Measurements from ENCODE around the gene STX16. TPM values are rescaled to one million over a fixed set of nuclear protein-coding genes. Genes with fewer than 3 reads are reported as not detected.

The STX16 gene
- total RNA-seq, 1 experiment from 2014 or later = 58.3 TPM

DNA sequence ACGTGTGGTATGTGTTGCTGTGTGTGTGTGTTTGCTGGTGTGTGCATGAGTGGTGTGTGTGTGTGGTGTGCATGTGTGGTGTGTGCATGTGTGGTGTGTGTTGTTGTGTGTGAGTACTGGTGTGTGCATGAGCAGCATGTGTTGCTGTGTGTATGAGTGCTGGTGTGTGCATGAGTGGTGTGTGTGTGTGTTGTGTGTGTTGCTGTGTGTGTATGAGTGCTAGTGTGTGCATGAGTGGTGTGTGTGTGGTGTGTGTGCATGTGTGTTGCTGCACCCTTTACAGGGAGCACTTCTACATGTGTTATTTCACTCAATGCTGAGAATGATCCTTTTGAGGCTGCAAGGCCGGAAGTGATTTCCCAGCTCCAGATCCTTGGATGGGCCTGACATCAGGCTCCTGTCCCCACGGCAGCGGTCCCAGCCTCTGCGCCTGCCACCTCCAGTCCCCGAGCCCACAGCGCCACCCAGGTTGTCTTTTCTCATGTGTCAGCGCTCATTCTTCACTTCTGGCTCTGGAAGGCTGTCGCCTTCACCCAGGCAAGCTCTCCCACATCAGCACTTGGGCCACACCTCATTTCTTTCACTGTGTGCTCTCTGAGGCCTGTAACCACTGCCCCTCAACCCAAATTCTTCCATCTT, 44.1 kb downstream of the STX16 start:
- H3K27ac ChIP-seq (ENCODE audit: low read length) = no peak overlapping the region
- no peaks in the 10 kb centered on the region for H3K27me3 ChIP-seq (ENCODE audit: low read length)
- H4K20me1 ChIP-seq (ENCODE audit: insufficient read depth, low read depth, low read length) = no peaks in the 10 kb centered on the region
- H3K4me2 ChIP-seq (ENCODE audit: low read depth, low read length, poor library complexity, severe bottlenecking) = no peak overlapping the region
- H3K36me3 ChIP-seq (ENCODE audit: insufficient read depth, low read length) = peaks cover 3% of the 10 kb centered on the region; the same call in 1 of the 2 replicates
- peaks cover 17% of the 10 kb centered on the region for H3K4me1 ChIP-seq (ENCODE audit: low read length)
- no peaks in the 10 kb centered on the region for H3K9me2 ChIP-seq (replicated peaks; ENCODE audit: insufficient read depth, low read length)
- no peak for DNase-seq
- H3K79me2 ChIP-seq (ENCODE audit: low read length) = peaks cover 13% of the 10 kb centered on the region
- no peak overlapping the region for H3K4me3 ChIP-seq (ENCODE audit: low read length)
- no peak overlapping the region for H2AFZ ChIP-seq (ENCODE audit: low read length)
- H3K9me3 ChIP-seq (ENCODE audit: low read length) = no peaks in the 10 kb centered on the region
- no peak overlapping the region for H3K9ac ChIP-seq (ENCODE audit: low read length)

DNA sequence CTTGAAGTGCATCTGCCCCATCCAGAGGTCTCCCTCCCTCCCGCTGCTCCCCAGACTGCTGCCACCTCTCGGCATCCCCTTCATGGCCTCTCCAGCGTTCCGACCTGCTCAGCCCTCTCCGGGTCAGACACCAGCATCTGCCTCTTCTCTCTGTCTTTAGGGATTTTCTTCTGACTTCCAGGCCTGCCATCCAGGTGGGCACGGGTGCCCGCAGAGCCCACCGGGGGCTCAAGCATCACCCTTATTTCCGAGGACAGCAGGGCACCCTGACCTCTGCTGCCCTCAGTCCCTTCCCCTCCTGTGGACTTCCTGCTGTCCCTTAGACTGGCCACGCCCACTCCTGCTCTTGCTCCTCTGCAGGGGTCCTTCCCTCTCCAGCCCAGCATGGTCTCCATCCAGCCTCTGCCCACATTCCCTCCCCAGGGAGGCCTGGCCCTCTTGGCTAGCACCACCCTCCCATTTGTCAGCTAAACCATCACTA, 44.9 kb downstream of the STX16 start:
- H3K27me3 ChIP-seq (ENCODE audit: low read length) = no peaks in the 10 kb centered on the region
- H2AFZ ChIP-seq (ENCODE audit: low read length) = no peak overlapping the region
- H3K9me2 ChIP-seq (replicated peaks; ENCODE audit: insufficient read depth, low read length) = no peaks in the 10 kb centered on the region
- peaks cover 13% of the 10 kb centered on the region for H3K79me2 ChIP-seq (ENCODE audit: low read length)
- H3K4me1 ChIP-seq (ENCODE audit: low read length) = peaks cover 17% of the 10 kb centered on the region
- H3K4me2 ChIP-seq (ENCODE audit: low read depth, low read length, poor library complexity, severe bottlenecking) = no peak overlapping the region
- no peak overlapping the region for H3K4me3 ChIP-seq (ENCODE audit: low read length)
- peaks cover 3% of the 10 kb centered on the region; the same call in 1 of the 2 replicates for H3K36me3 ChIP-seq (ENCODE audit: insufficient read depth, low read length)
- DNase-seq = no peak
- H3K9me3 ChIP-seq (ENCODE audit: low read length) = no peaks in the 10 kb centered on the region
- no peak overlapping the region for H3K9ac ChIP-seq (ENCODE audit: low read length)
- H4K20me1 ChIP-seq (ENCODE audit: insufficient read depth, low read depth, low read length) = no peaks in the 10 kb centered on the region
- H3K27ac ChIP-seq (ENCODE audit: low read length) = no peak overlapping the region

GRCh38 chr20:58696411-58696961, 45.4 kb downstream of the STX16 start:
- Histone ChIP-seq H4K20me1 (ENCODE audit: insufficient read depth, low read depth, low read length) (no peaks in the 10 kb centered on the region), H3K4me3 (ENCODE audit: low read length) (no peak overlapping the region), H3K4me1 (ENCODE audit: low read length) (peaks cover 17% of the 10 kb centered on the region), H3K9me3 (ENCODE audit: low read length) (no peaks in the 10 kb centered on the region), H3K9me2 (replicated peaks; ENCODE audit: insufficient read depth, low read length) (no peaks in the 10 kb centered on the region), H3K27ac (ENCODE audit: low read length) (no peak overlapping the region), H2AFZ (ENCODE audit: low read length) (no peak overlapping the region), H3K27me3 (ENCODE audit: low read length) (no peaks in the 10 kb centered on the region), H3K9ac (ENCODE audit: low read length) (no peak overlapping the region), H3K4me2 (ENCODE audit: low read depth, low read length, poor library complexity, severe bottlenecking) (no peak overlapping the region), H3K79me2 (ENCODE audit: low read length) (peaks cover 13% of the 10 kb centered on the region), H3K36me3 (ENCODE audit: insufficient read depth, low read length) (peaks cover 3% of the 10 kb centered on the region; the same call in 1 of the 2 replicates)
- DNase-seq = no peak

GRCh38 chr20:58697201-58697866, 46.3 kb downstream of the STX16 start:
- peaks cover 3% of the 10 kb centered on the region for H3K36me3 ChIP-seq (ENCODE audit: insufficient read depth, low read length)
- no peak overlapping the region for H3K4me3 ChIP-seq (ENCODE audit: low read length)
- no peak overlapping the region for H2AFZ ChIP-seq (ENCODE audit: low read length)
- H3K4me1 ChIP-seq (ENCODE audit: low read length) = peaks cover 11% of the 10 kb centered on the region
- DNase-seq = no peak
- no peaks in the 10 kb centered on the region for H3K9me2 ChIP-seq (replicated peaks; ENCODE audit: insufficient read depth, low read length)
- no peaks in the 10 kb centered on the region for H3K9me3 ChIP-seq (ENCODE audit: low read length)
- no peak overlapping the region for H3K9ac ChIP-seq (ENCODE audit: low read length)
- no peak overlapping the region for H3K4me2 ChIP-seq (ENCODE audit: low read depth, low read length, poor library complexity, severe bottlenecking)
- H3K27me3 ChIP-seq (ENCODE audit: low read length) = no peaks in the 10 kb centered on the region
- H3K27ac ChIP-seq (ENCODE audit: low read length) = no peak overlapping the region
- H3K79me2 ChIP-seq (ENCODE audit: low read length) = peaks cover 13% of the 10 kb centered on the region
- H4K20me1 ChIP-seq (ENCODE audit: insufficient read depth, low read depth, low read length) = no peaks in the 10 kb centered on the region

DNA sequence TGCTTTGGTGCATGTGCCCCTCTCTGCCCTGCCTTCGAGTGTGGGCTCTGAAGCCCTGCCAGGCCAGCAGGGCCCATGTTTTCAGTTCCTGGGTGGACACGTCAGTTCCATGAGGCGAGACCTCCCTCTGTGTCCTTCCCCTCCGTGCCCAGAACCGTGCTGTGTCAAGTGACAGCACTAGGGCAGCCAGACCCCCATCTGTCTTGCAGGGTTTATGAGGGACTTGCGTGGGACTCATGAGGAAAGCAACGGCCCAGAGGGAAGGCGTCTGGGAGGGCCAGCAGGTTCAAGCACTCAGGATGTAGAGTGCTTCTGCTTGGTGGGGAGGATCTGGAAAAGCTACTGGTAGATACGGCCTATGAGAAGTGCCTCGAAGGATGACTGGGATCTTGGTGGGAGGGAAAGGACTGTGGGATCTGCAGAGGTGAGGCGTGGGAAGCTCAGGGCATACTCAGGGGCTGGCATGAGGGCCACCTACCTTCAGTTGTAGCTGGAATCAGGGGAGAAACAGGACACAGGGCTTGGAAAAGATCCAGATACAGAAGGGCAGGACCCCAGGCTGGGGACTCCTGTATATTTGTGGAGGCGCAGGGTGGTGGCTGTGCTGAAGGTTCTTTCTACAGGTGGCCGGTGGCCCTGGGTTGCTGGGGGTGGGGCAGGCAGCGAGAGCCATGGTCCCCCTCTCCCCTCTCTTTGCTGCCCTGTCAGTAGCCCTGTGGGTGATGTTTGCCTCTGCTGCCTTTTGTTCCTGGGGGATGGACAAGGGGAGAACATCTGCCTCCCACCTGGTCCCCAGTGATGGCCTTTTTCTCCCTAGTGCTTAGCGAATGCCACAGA, 47.0 kb downstream of the STX16 start:
- DNase-seq = no peak
- no peak overlapping the region for H3K4me3 ChIP-seq (ENCODE audit: low read length)
- H3K4me2 ChIP-seq (ENCODE audit: low read depth, low read length, poor library complexity, severe bottlenecking) = no peak overlapping the region
- peaks cover 3% of the 10 kb centered on the region for H3K36me3 ChIP-seq (ENCODE audit: insufficient read depth, low read length)
- no peaks in the 10 kb centered on the region for H3K27me3 ChIP-seq (ENCODE audit: low read length)
- H3K9ac ChIP-seq (ENCODE audit: low read length) = no peak overlapping the region
- H3K27ac ChIP-seq (ENCODE audit: low read length) = no peak overlapping the region
- no peaks in the 10 kb centered on the region for H4K20me1 ChIP-seq (ENCODE audit: insufficient read depth, low read depth, low read length)
- no peaks in the 10 kb centered on the region for H3K9me3 ChIP-seq (ENCODE audit: low read length)
- peaks cover 10% of the 10 kb centered on the region for H3K4me1 ChIP-seq (ENCODE audit: low read length)
- peaks cover 13% of the 10 kb centered on the region for H3K79me2 ChIP-seq (ENCODE audit: low read length)
- H3K9me2 ChIP-seq (replicated peaks; ENCODE audit: insufficient read depth, low read length) = no peaks in the 10 kb centered on the region
- H2AFZ ChIP-seq (ENCODE audit: low read length) = no peak overlapping the region

DNA sequence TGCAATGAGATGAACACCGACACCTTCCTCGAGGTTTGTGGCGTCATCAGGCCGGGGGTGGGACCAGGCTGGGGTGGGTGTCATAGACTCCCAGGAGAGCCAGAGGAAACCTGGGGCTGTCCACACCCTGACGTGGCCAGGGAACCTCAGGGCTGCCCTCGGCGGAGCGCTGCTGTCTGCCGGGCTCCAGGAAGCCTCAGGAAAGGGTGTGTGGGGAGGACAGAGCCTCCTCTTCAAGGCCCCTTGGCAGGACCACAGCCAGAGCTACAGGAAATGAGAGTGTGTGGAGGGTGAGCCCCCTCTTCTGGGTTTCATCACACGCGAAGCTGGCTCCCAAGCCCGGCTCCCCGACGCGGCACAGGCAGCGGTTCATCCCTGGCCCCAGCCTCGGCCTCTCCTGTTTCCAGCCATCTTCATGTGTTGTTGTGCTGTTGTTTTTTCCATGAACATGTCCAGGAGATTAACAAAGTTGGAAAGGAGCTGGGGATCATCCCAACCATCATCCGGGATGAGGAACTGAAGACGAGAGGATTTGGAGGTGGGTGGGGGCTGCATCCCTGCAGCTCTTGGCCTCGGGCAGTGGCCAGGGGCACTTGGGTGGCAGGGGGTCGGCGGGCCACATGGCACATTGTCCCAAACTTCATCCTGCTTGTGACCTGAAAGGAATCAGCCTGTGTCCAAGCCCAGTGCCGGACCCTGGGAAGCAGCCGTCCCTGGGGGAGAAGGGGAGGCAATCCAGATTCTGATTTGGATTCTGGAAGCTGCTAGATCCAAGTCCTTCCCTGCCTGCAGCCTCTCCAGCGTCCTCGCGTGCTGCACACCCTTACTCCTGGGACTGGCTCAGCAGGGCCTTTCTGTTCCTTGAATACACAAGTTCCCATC, 47.9 kb downstream of the STX16 start:
- Histone ChIP-seq H3K27ac (ENCODE audit: low read length) (no peak overlapping the region), H3K4me3 (ENCODE audit: low read length) (no peak overlapping the region), H3K79me2 (ENCODE audit: low read length) (peaks cover 5% of the 10 kb centered on the region), H3K27me3 (ENCODE audit: low read length) (no peaks in the 10 kb centered on the region), H2AFZ (ENCODE audit: low read length) (no peak overlapping the region), H3K9ac (ENCODE audit: low read length) (no peak overlapping the region), H3K36me3 (ENCODE audit: insufficient read depth, low read length) (peaks cover 8% of the 10 kb centered on the region), H4K20me1 (ENCODE audit: insufficient read depth, low read depth, low read length) (no peaks in the 10 kb centered on the region), H3K9me3 (ENCODE audit: low read length) (no peaks in the 10 kb centered on the region), H3K4me2 (ENCODE audit: low read depth, low read length, poor library complexity, severe bottlenecking) (no peak overlapping the region), H3K4me1 (ENCODE audit: low read length) (peaks cover under 1% of the 10 kb centered on the region), H3K9me2 (replicated peaks; ENCODE audit: insufficient read depth, low read length) (no peaks in the 10 kb centered on the region)
- no peak for DNase-seq

DNA sequence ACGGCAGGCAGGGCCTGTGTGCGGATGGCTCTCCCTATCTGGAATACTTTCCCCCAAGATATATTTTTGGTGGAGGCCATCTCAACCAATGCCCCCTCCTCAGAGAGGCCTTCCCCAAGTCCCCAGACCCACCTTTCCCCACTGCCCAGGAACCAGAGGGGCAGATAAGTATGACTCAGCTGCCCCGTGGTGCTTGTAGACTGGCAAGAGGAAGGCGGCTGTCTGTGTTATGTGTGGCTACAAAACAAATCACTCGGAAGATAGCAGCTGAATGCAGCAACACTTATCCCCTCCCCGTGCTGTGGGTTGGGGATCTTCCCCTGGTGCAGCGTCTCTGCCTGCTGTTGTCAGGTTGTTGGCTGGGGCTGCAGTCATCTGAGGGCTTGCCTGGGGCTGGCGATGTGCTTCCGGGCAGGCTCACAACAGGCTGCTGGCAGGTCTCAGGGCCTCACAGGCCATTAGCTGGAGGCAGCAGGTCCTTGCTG, 48.6 kb downstream of the STX16 start:
- no peaks in the 10 kb centered on the region for H3K9me2 ChIP-seq (replicated peaks; ENCODE audit: insufficient read depth, low read length)
- no peaks in the 10 kb centered on the region for H4K20me1 ChIP-seq (ENCODE audit: insufficient read depth, low read depth, low read length)
- no peak overlapping the region for H3K4me3 ChIP-seq (ENCODE audit: low read length)
- no peak for DNase-seq
- no peak overlapping the region for H3K9ac ChIP-seq (ENCODE audit: low read length)
- H3K4me1 ChIP-seq (ENCODE audit: low read length) = no peaks in the 10 kb centered on the region
- H3K27ac ChIP-seq (ENCODE audit: low read length) = no peak overlapping the region
- no peak overlapping the region for H2AFZ ChIP-seq (ENCODE audit: low read length)
- H3K36me3 ChIP-seq (ENCODE audit: insufficient read depth, low read length) = peaks cover 14% of the 10 kb centered on the region
- no peaks in the 10 kb centered on the region for H3K27me3 ChIP-seq (ENCODE audit: low read length)
- H3K9me3 ChIP-seq (ENCODE audit: low read length) = no peaks in the 10 kb centered on the region
- H3K4me2 ChIP-seq (ENCODE audit: low read depth, low read length, poor library complexity, severe bottlenecking) = no peak overlapping the region
- 0 out of 2 replicates have a peak, but pooled peaks cover 2% of the 10 kb centered on the region for H3K79me2 ChIP-seq (ENCODE audit: low read length)

All from Karpas-422 (cell line).